Measurements from ENCODE around the gene KMO. TPM values are rescaled to one million over a fixed set of nuclear protein-coding genes. Genes with fewer than 3 reads are reported as not detected.

Gene KMO
- total and polyA plus RNA-seq, 4 donors: 1.3 to 4.8 (median 2.3) TPM

GRCh38 chr1:241637046-241637590 lies 104.9 kb downstream of the KMO start:
- H3K4me1 ChIP-seq (ENCODE audit: control insufficient read depth in 1 of 2, insufficient read depth in 2 of 2, low read length in 2 of 2): no peaks in the 10 kb centered on the region
- intact Hi-C loops (cut with DNase I): no loop called here
- H3K4me3 ChIP-seq (ENCODE audit: low read length in 2 of 2): no peak overlapping the region
- ATAC-seq (ENCODE audit: low FRiP score) (no peak), DNase-seq (no peak)
- H3K36me3 ChIP-seq (ENCODE audit: control insufficient read depth in 1 of 2, insufficient read depth in 2 of 2, low read length in 1 of 2): no peaks in the 10 kb centered on the region
- no peaks in the 10 kb centered on the region for H3K9me3 ChIP-seq (ENCODE audit: control insufficient read depth, low read length)
- H3K27ac ChIP-seq (ENCODE audit: low read depth in 1 of 2, low read length in 2 of 2): no peak overlapping the region
- no peaks in the 10 kb centered on the region for H3K27me3 ChIP-seq (ENCODE audit: control insufficient read depth in 1 of 2, insufficient read depth in 2 of 2, low read length in 1 of 2)

GRCh38 chr1:241637604-241638003 lies 105.4 kb downstream of the KMO start:
- no peaks in the 10 kb centered on the region for H3K27me3 ChIP-seq (ENCODE audit: control insufficient read depth in 1 of 2, insufficient read depth in 2 of 2, low read length in 1 of 2)
- H3K36me3 ChIP-seq (ENCODE audit: control insufficient read depth in 1 of 2, insufficient read depth in 2 of 2, low read length in 1 of 2): no peaks in the 10 kb centered on the region
- intact Hi-C loops (cut with DNase I): no loop called here
- ATAC-seq (ENCODE audit: low FRiP score): no peak
- no peak overlapping the region for H3K27ac ChIP-seq (ENCODE audit: low read depth in 1 of 2, low read length in 2 of 2)
- 86 to 87% methylated on average over 4 of the region's 4 CpGs for WGBS, 2 donors
- H3K9me3 ChIP-seq (ENCODE audit: control insufficient read depth, low read length): no peaks in the 10 kb centered on the region
- H3K4me1 ChIP-seq (ENCODE audit: control insufficient read depth in 1 of 2, insufficient read depth in 2 of 2, low read length in 2 of 2): no peaks in the 10 kb centered on the region
- DNase-seq: no peak
- H3K4me3 ChIP-seq (ENCODE audit: low read length in 2 of 2): no peak overlapping the region

DNA sequence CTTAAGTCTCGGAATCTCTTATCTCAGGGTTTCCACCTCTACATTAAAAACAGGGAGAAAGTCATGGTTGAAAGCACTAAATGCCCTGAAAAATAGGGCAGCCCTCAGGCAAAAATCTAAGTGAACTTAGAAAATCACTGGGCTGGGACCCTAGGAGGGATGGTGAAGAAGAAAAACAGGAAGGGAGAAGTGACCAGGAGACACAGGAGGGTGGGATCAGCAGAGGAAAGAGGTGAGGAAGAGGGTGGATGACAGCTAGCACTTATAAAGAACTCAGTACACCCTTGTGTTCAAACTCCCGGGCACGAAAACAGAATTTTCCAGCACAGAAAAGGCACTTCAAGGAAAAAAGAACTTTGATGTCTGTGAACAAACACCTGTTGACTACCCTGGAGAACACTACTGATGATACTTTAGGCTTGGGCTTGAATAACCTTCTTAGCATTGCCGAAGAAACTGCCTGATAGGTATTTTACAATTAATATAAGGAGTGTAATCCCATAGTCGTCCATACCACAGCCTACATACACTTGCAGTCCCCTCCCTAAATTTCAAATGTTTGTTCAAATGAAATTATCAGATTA lies 106.0 kb downstream of the KMO start:
- no peak overlapping the region for H3K27ac ChIP-seq (ENCODE audit: low read depth in 1 of 2, low read length in 2 of 2)
- intact Hi-C loops (cut with DNase I): no loop called here
- H3K27me3 ChIP-seq (ENCODE audit: control insufficient read depth in 1 of 2, insufficient read depth in 2 of 2, low read length in 1 of 2): no peaks in the 10 kb centered on the region
- H3K36me3 ChIP-seq (ENCODE audit: control insufficient read depth in 1 of 2, insufficient read depth in 2 of 2, low read length in 1 of 2): no peaks in the 10 kb centered on the region
- H3K4me3 ChIP-seq (ENCODE audit: low read length in 2 of 2): no peak overlapping the region
- no peaks in the 10 kb centered on the region for H3K4me1 ChIP-seq (ENCODE audit: control insufficient read depth in 1 of 2, insufficient read depth in 2 of 2, low read length in 2 of 2)
- DNase-seq (no peak), ATAC-seq (ENCODE audit: low FRiP score) (no peak)
- 57 to 61% methylated on average over 5 of the region's 5 CpGs for WGBS, 2 donors
- no peaks in the 10 kb centered on the region for H3K9me3 ChIP-seq (ENCODE audit: control insufficient read depth, low read length)

DNA sequence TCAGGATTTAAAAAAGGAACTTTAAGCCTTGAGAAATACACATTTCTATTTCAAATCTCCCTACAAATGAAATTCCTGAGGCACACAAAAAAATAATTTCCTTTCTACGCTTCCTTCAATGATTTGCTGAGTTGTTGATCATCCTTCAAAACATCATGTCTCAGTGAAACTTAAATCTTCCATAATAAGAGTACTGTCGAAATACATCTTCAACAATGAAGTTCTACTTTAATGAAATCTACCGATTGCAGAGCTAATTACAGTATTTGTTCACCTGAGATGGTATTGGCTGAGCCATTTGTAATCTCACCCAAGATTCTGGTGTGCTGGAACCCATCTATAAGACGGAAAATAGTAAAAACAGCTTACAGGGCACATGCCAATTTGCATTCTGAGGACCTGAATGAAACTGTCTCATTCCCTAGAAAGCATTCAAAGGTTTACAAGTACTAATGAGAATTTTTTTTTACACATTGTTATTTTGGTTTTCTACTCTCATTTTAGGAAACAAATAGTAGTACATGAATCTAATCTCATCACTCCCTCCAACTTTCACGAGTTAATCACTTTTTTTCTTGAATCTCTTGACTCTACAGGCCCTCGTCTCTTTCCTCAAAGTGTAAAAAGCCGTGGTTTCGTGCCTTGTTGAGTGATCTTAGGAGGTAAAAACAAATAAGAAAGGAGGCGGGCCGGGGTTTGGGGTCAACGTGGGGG lies 106.9 kb downstream of the KMO start:
- intact Hi-C loops (cut with DNase I): no loop called here
- no peak overlapping the region for H3K27ac ChIP-seq (ENCODE audit: low read depth in 1 of 2, low read length in 2 of 2)
- H3K27me3 ChIP-seq (ENCODE audit: control insufficient read depth in 1 of 2, insufficient read depth in 2 of 2, low read length in 1 of 2): no peaks in the 10 kb centered on the region
- 10% methylated on average over 11 of the region's 11 CpGs for WGBS, 2 donors
- no peaks in the 10 kb centered on the region for H3K9me3 ChIP-seq (ENCODE audit: control insufficient read depth, low read length)
- no peak for DNase-seq
- H3K4me3 ChIP-seq (ENCODE audit: low read length in 2 of 2): peak overlapping the region; percentile 86 to 96
- H3K36me3 ChIP-seq (ENCODE audit: control insufficient read depth in 1 of 2, insufficient read depth in 2 of 2, low read length in 1 of 2): no peaks in the 10 kb centered on the region
- no peaks in the 10 kb centered on the region for H3K4me1 ChIP-seq (ENCODE audit: control insufficient read depth in 1 of 2, insufficient read depth in 2 of 2, low read length in 2 of 2)
- no peak for ATAC-seq (ENCODE audit: low FRiP score)

DNA sequence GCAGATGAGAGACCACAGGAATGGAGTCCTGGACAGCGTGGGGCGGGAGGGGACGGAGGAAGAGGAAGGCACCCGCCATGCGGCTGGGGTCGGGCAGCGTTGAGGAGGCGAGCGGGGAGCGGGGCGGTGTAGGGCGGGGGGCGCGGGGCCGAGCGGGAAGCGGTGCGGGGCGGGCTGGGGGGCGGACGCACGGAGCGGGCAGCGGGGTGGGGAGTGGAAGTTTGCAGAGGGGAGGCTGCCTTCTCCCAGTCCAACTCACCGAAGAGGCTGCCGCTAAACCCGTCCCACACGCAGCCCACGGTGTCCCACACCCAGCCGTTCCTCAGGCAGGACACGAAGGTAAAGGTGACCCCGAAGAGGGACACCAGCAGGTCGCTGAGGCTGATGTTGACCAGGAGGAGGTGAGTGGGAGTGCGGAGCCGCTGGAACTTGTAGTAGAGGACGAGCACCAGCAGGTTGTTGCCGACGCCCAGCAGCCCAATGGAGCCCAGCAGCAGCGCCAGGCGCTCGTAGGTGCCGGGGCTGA lies 107.5 kb downstream of the KMO start:
- DNase-seq (peak; percentile 62 to 77), ATAC-seq (ENCODE audit: low FRiP score) (peak; percentile 24)
- Histone ChIP-seq H3K36me3 (ENCODE audit: control insufficient read depth in 1 of 2, insufficient read depth in 2 of 2, low read length in 1 of 2) (no peaks in the 10 kb centered on the region), H3K27me3 (ENCODE audit: control insufficient read depth in 1 of 2, insufficient read depth in 2 of 2, low read length in 1 of 2) (no peaks in the 10 kb centered on the region), H3K4me3 (ENCODE audit: low read length in 2 of 2) (peak overlapping the region; percentile 86 to 96), H3K4me1 (ENCODE audit: control insufficient read depth in 1 of 2, insufficient read depth in 2 of 2, low read length in 2 of 2) (no peaks in the 10 kb centered on the region), H3K27ac (ENCODE audit: low read depth in 1 of 2, low read length in 2 of 2) (peak overlapping the region in 1 of 2 donors; percentile 53), H3K9me3 (ENCODE audit: control insufficient read depth, low read length) (no peaks in the 10 kb centered on the region)
- intact Hi-C loops (cut with DNase I): loop anchor here in 1 of 2 donors (5.0 kb wide), 1 partner anchor 108 kb away; no protein-coding TSS in a partner anchor
- WGBS, 2 donors: 1% methylated on average over 26 to 42 of the region's 42 CpGs

DNA sequence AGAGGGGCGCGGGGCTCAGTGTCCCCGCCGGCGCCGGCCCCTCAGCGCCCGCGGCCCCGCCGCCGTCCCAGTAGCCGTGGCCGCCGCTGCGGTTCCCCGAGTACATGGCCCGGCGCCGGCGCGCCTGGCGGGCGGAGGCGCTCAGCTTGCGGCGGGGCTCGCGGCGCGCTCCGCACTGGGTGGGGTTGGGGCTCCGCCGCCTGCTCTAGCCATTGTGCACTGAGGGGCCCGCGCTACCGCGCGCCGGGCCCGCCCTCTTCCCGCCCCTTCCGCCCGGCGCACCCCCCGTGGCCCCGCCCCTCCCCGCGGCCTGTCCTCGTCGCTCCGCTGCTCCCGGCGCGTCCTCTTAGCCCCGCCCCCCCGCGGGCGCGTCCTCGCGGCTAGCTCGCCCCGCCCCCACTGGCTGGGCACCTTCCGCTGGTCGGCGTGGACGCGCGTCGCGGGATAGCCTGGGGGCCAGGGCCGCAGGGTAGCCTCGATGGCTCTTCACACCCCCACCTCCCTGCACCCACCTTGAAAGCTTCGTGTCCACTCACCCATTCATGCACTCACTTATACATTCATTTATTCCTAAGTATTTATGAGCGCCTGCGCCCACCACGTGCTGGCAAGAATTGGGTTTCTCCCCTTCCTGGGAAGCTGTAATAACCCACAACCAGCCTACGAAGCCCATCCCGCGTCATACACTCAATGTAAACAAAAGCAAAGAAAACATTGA lies 108.1 kb downstream of the KMO start, which contains the start of the genes CHML and OPN3:
TSS of gene CHML (minus strand) at position 221 of the 718 bp plus-strand sequence. CDS start 4,603 bp downstream, outside the sequence.
TSS of gene OPN3 (minus strand) at position 221 of the 718 bp plus-strand sequence. CDS start at position 106, 115 bp downstream.
- no peaks in the 10 kb centered on the region for H3K36me3 ChIP-seq (ENCODE audit: control insufficient read depth in 1 of 2, insufficient read depth in 2 of 2, low read length in 1 of 2)
- H3K4me1 ChIP-seq (ENCODE audit: control insufficient read depth in 1 of 2, insufficient read depth in 2 of 2, low read length in 2 of 2): no peaks in the 10 kb centered on the region
- no peaks in the 10 kb centered on the region for H3K9me3 ChIP-seq (ENCODE audit: control insufficient read depth, low read length)
- DNase-seq: peak; percentile 96 to 98
- ATAC-seq (ENCODE audit: low FRiP score): peak; percentile 99
- 5 to 13% methylated on average over 28 to 81 of the region's 81 CpGs for WGBS, 2 donors
- H3K4me3 ChIP-seq (ENCODE audit: low read length in 2 of 2): peak within 1 kb of the TSS; percentile 86 to 96
- H3K27ac ChIP-seq (ENCODE audit: low read depth in 1 of 2, low read length in 2 of 2): peak within 1 kb of the TSS in 1 of 2 donors; percentile 53
- intact Hi-C loops (cut with DNase I): loop anchor here in 1 of 2 donors (5.0 kb wide), 1 partner anchor 107 kb away; no protein-coding TSS in a partner anchor
- no peaks in the 10 kb centered on the region for H3K27me3 ChIP-seq (ENCODE audit: control insufficient read depth in 1 of 2, insufficient read depth in 2 of 2, low read length in 1 of 2)

GRCh38 chr1:241640867-241641622 lies 108.9 kb downstream of the KMO start:
- DNase-seq (no peak), ATAC-seq (ENCODE audit: low FRiP score) (no peak)
- no peaks in the 10 kb centered on the region for H3K27me3 ChIP-seq (ENCODE audit: control insufficient read depth in 1 of 2, insufficient read depth in 2 of 2, low read length in 1 of 2)
- no peaks in the 10 kb centered on the region for H3K4me1 ChIP-seq (ENCODE audit: control insufficient read depth in 1 of 2, insufficient read depth in 2 of 2, low read length in 2 of 2)
- H3K9me3 ChIP-seq (ENCODE audit: control insufficient read depth, low read length): no peaks in the 10 kb centered on the region
- 88 to 90% methylated on average over 9 of the region's 9 CpGs for WGBS, 2 donors
- H3K4me3 ChIP-seq (ENCODE audit: low read length in 2 of 2): no peak overlapping the region
- intact Hi-C loops (cut with DNase I): loop anchor here in 1 of 2 donors (5.0 kb wide), 1 partner anchor 106 kb away; no protein-coding TSS in a partner anchor
- peak overlapping the region; percentile 39 to 45 for H3K27ac ChIP-seq (ENCODE audit: low read depth in 1 of 2, low read length in 2 of 2)
- no peaks in the 10 kb centered on the region for H3K36me3 ChIP-seq (ENCODE audit: control insufficient read depth in 1 of 2, insufficient read depth in 2 of 2, low read length in 1 of 2)
